H1 (cell line): ENCODE measurements around the gene PTPRD.

Source experiments
- CBX5 ChIP-seq: fragments of 300-800, 300-1000 bp; sonication (generic); IDR thresholded peaks from 2 replicates; pipeline ENCODE4 v1.7.1; 2016; ENCODE audit warnings: antibody characterized with exemption, low read length, low read depth
- CHD1 ChIP-seq: IDR thresholded peaks from 2 replicates; pipeline ENCODE4 v1.6.1; 2012; ENCODE audit warnings: low read depth, low read length, improper control_type of control experiment
- CHD2 ChIP-seq: IDR thresholded peaks from 2 replicates; pipeline ENCODE4 v1.6.1; 2012; ENCODE audit warnings: low read length, improper control_type of control experiment
- EGR1 ChIP-seq: IDR thresholded peaks from 2 replicates; pipeline ENCODE4 v1.6.1; 2011; ENCODE audit warnings: low read depth, low read length, borderline replicate concordance
- EZH2 ChIP-seq: fragments of 200-600 bp; sonication (generic); IDR thresholded peaks from 2 replicates; pipeline ENCODE4 v1.7.1; 2012; ENCODE audit warnings: low read depth, mild to moderate bottlenecking, moderate library complexity, low read length, inconsistent platforms; ENCODE audit not compliant: severe bottlenecking
- HDAC6 ChIP-seq: IDR thresholded peaks from one replicate; pipeline ENCODE4 v1.7.1; 2012; ENCODE audit warnings: low read depth, mild to moderate bottlenecking, inconsistent platforms, low read length, moderate library complexity
- JUND ChIP-seq: IDR thresholded peaks from 2 replicates; pipeline ENCODE4 v1.6.1; 2011; ENCODE audit warnings: mild to moderate bottlenecking, improper control_type of control experiment, low read length
- POLR2A ChIP-seq, 2 experiments: IDR thresholded peaks; 1 replicate in 1 of 2; 2 replicates in 1 of 2; pipeline ENCODE4 v1.6.1; 2011; ENCODE audit warnings: low read depth in 2 of 2, low read length in 2 of 2, mild to moderate bottlenecking in 2 of 2; ENCODE audit errors: control extremely low read depth in 1 of 2
- POLR2AphosphoS5 ChIP-seq: IDR thresholded peaks from 2 replicates; pipeline ENCODE4 v1.6.1; 2011; ENCODE audit warnings: low read depth, low read length
- SIN3A ChIP-seq, 2 experiments: IDR thresholded peaks in 1 of 2; conservative IDR thresholded peaks in 1 of 2; 2 replicates each; pipeline ENCODE4 v1.6.1; 2011 to 2012; ENCODE audit warnings: low read length in 2 of 2, improper control_type of control experiment in 1 of 2, low read depth in 1 of 2, mild to moderate bottlenecking in 1 of 2
- TCF12 ChIP-seq: IDR thresholded peaks from 2 replicates; pipeline ENCODE4 v1.6.1; 2011; ENCODE audit warnings: low read depth, mild to moderate bottlenecking, low read length
- ZNF274 ChIP-seq: IDR thresholded peaks from 2 replicates; pipeline ENCODE4 v1.7.0; 2012; ENCODE audit warnings: low read length, borderline replicate concordance; ENCODE audit errors: extremely low read depth
- TF ChIP-seq, protein P1 (sequence below), 3 experiments: IDR thresholded peaks; 1 replicate in 2 of 3; 2 replicates in 1 of 3; pipeline versions ENCODE4 v1.5.1 to v1.6.1; 2011; ENCODE audit warnings: low read length in 3 of 3, mild to moderate bottlenecking in 3 of 3, inconsistent platforms in 2 of 3, low read depth in 1 of 3, moderate library complexity in 1 of 3; ENCODE audit not compliant: insufficient read depth in 1 of 3; ENCODE audit errors: control extremely low read depth in 1 of 3

DNA sequence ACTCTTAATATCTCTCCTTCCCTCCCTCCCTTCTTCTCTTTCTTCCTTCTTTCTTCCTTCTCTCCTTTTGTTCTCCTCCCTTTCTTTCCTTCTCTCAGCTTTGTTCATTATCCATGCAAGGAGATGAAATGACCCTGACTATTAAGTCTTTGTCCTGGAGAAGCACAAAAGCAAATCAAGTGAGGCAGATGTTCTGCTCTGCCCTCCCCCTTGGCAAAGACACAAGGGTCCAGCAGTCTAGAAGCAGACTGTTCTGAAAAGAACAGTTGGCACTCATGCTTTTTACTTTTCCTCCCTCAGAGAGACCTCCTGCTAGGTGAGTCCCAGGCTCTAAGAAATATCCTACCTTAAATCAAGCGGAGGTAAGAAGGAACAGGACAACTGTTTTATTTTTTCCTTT is 1745.7 kb downstream of the PTPRD start:
- TF ChIP-seq, protein P1, sequence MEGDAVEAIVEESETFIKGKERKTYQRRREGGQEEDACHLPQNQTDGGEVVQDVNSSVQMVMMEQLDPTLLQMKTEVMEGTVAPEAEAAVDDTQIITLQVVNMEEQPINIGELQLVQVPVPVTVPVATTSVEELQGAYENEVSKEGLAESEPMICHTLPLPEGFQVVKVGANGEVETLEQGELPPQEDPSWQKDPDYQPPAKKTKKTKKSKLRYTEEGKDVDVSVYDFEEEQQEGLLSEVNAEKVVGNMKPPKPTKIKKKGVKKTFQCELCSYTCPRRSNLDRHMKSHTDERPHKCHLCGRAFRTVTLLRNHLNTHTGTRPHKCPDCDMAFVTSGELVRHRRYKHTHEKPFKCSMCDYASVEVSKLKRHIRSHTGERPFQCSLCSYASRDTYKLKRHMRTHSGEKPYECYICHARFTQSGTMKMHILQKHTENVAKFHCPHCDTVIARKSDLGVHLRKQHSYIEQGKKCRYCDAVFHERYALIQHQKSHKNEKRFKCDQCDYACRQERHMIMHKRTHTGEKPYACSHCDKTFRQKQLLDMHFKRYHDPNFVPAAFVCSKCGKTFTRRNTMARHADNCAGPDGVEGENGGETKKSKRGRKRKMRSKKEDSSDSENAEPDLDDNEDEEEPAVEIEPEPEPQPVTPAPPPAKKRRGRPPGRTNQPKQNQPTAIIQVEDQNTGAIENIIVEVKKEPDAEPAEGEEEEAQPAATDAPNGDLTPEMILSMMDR (IDR thresholded peaks at IDR 0.05; ENCODE audit: control extremely low read depth in 1 of 3, insufficient read depth in 1 of 3, low read depth in 1 of 3, low read length in 3 of 3): no peak
- TF ChIP-seq CBX5 (no peak), EZH2 (no peak), CHD2 (no peak), EGR1 (no peak), HDAC6 (no peak), SIN3A (conservative IDR thresholded peaks at IDR 0.05 in 1 of 2, IDR thresholded peaks at IDR 0.05 in 1 of 2; ENCODE audit: low read depth in 1 of 2, low read length in 2 of 2) (no peak), POLR2AphosphoS5 (no peak), TCF12 (no peak), CHD1 (no peak), POLR2A (IDR thresholded peaks at IDR 0.05; ENCODE audit: control extremely low read depth in 1 of 2, low read depth in 2 of 2, low read length in 2 of 2) (no peak), ZNF274 (no peak), JUND (no peak)
